ENCODE data around the gene SCYL2. TPM values are rescaled to one million over a fixed set of nuclear protein-coding genes. Genes with fewer than 3 reads are reported as not detected.

The SCYL2 gene
- total RNA-seq: 27.7 and 40.8 TPM in 2 replicates

GRCh38 chr12:100266835-100267602 lies at the start of gene SCYL2, which contains the start of gene DEPDC4:
Gene SCYL2 (plus strand): TSS chr12:100267177. CDS start chr12:100282971, 15,794 bp downstream.
Gene DEPDC4 (minus strand): TSS chr12:100267079. CDS start chr12:100267076, 3 bp downstream.

GRCh38 chr12:100356644-100357223 lies 89.8 kb downstream of the SCYL2 start, which contains the start of gene SLC17A8:
Gene SLC17A8 (plus strand): TSS chr12:100357074. CDS start chr12:100357392, 318 bp downstream.

Other genes with a start within 250 kb of the SCYL2 start
- 10.4 and 16.2 TPM in 2 replicates for gene BLTP3B, start 124.3 kb upstream of the SCYL2 start, total RNA-seq
- gene ACTR6, start 66.4 kb upstream of the SCYL2 start, total RNA-seq: 8.4 and 13.5 TPM in 2 replicates
- 0.32 and 0.82 TPM in 2 replicates for gene DEPDC4, start 98 bp upstream of the SCYL2 start, total RNA-seq
- not detected in 2 replicates for gene SLC17A8, start 89.9 kb downstream of the SCYL2 start, total RNA-seq
- gene NR1H4, start 206.7 kb downstream of the SCYL2 start, total RNA-seq: not detected in 2 replicates

All from bladder microvascular endothelial cell (primary cell).